ENCODE measurements around the gene YTHDF1.

The YTHDF1 gene

GRCh38 chr20:63249891-63250290 lies 34.0 kb upstream of the YTHDF1 start:
- H3K4me3 ChIP-seq (ENCODE audit: control insufficient read depth, low read depth, low read length), result no peak overlapping the region
- DNase-seq (ENCODE audit: low read depth), result no peak
- no peak for TF ChIP-seq CTCF (IDR thresholded peaks at IDR 0.05; ENCODE audit: control insufficient read depth, insufficient read depth, low read depth, low read length, missing control alignments)

- DNase-seq (ENCODE audit: low read depth), result no peak
- TF ChIP-seq CTCF (IDR thresholded peaks at IDR 0.05; ENCODE audit: control insufficient read depth, insufficient read depth, low read depth, low read length, missing control alignments), result no peak
- H3K4me3 ChIP-seq (ENCODE audit: control insufficient read depth, low read depth, low read length), result no peak overlapping the region
These were observed 33.1 kb upstream of the YTHDF1 start for GRCh38 chr20:63248835-63249591.

GRCh38 chr20:63247671-63248228 lies 31.8 kb upstream of the YTHDF1 start:
- no peak for TF ChIP-seq CTCF (IDR thresholded peaks at IDR 0.05; ENCODE audit: control insufficient read depth, insufficient read depth, low read depth, low read length, missing control alignments)
- no peak overlapping the region for H3K4me3 ChIP-seq (ENCODE audit: control insufficient read depth, low read depth, low read length)
- no peak for DNase-seq (ENCODE audit: low read depth)

- no peak for TF ChIP-seq CTCF (IDR thresholded peaks at IDR 0.05; ENCODE audit: control insufficient read depth, insufficient read depth, low read depth, low read length, missing control alignments)
- no peak overlapping the region for H3K4me3 ChIP-seq (ENCODE audit: control insufficient read depth, low read depth, low read length)
- DNase-seq (ENCODE audit: low read depth), result no peak
These were observed 30.8 kb upstream of the YTHDF1 start for GRCh38 chr20:63246490-63247288.

GRCh38 chr20:63244468-63244867 lies 28.5 kb upstream of the YTHDF1 start:
- no peak for TF ChIP-seq CTCF (IDR thresholded peaks at IDR 0.05; ENCODE audit: control insufficient read depth, insufficient read depth, low read depth, low read length, missing control alignments)
- no peak overlapping the region for H3K4me3 ChIP-seq (ENCODE audit: control insufficient read depth, low read depth, low read length)
- DNase-seq (ENCODE audit: low read depth), result no peak

- TF ChIP-seq CTCF (IDR thresholded peaks at IDR 0.05; ENCODE audit: control insufficient read depth, insufficient read depth, low read depth, low read length, missing control alignments), result no peak
- no peak for DNase-seq (ENCODE audit: low read depth)
- H3K4me3 ChIP-seq (ENCODE audit: control insufficient read depth, low read depth, low read length), result no peak overlapping the region
These were observed 27.8 kb upstream of the YTHDF1 start for GRCh38 chr20:63243604-63244247.
